H1 (cell line): ENCODE results near the gene GPHA2. TPM values are rescaled to one million over a fixed set of nuclear protein-coding genes. Genes with fewer than 3 reads are reported as not detected.

Source experiments
- CTCF ChIA-PET: fragments of 300-600 bp; sonication (Branson Sonifier 250); formaldehyde crosslinking; loops from one replicate; lab custom pipeline; 2021; ENCODE audit not compliant: partially characterized antibody; lab: Charles Lee
- POLR2A ChIA-PET: fragments of 300-600 bp; sonication (Branson Sonifier 250); formaldehyde crosslinking; loops from one replicate; lab custom pipeline; 2021; ENCODE audit warnings: inconsistent platforms; ENCODE audit not compliant: partially characterized antibody; lab: Charles Lee
- DNase-seq, 2 experiments: peaks; one replicate each; pipeline versions ENCODE4 v3.0.0 to v3.0.0-alpha.2; 2010 to 2022; ENCODE audit warnings: low spot score in 2 of 2, low read depth in 1 of 2, mixed read lengths in 1 of 2
- FAIRE-seq: peaks from 2 replicates; lab custom pipeline; 2011; peaks lifted over from hg19 to GRCh38; lab: Jason Lieb, UNC
- H2AFZ ChIP-seq: 2 replicates; pipeline ENCODE4 v1.8.1; 2012; ENCODE audit warnings: low read length, inconsistent platforms
- H2AK5ac ChIP-seq: 2 replicates; pipeline ENCODE4 v1.6.1; 2013; ENCODE audit warnings: low read depth, low read length
- H2BK120ac ChIP-seq: replicated peaks from 2 replicates; pipeline ENCODE3; 2013; ENCODE audit warnings: low read depth, low read length, inconsistent platforms
- H2BK12ac ChIP-seq: 2 replicates; pipeline ENCODE4 v1.6.1; 2013; ENCODE audit warnings: low read depth, low read length
- H2BK15ac ChIP-seq: 2 replicates; pipeline ENCODE4 v1.6.1; 2013; ENCODE audit warnings: low read length
- H2BK20ac ChIP-seq: 2 replicates; pipeline ENCODE4 v1.6.1; 2013; ENCODE audit warnings: low read length
- H2BK5ac ChIP-seq: 2 replicates; pipeline ENCODE4 v1.6.1; 2013; ENCODE audit warnings: low read depth, low read length
- H3K14ac ChIP-seq: 2 replicates; pipeline ENCODE4 v1.6.1; 2013; ENCODE audit warnings: inconsistent platforms; ENCODE audit not compliant: insufficient read length
- H3K18ac ChIP-seq: 2 replicates; pipeline ENCODE4 v1.6.1; 2013; ENCODE audit warnings: low read length; ENCODE audit errors: extremely low read depth
- H3K23ac ChIP-seq: 2 replicates; pipeline ENCODE4 v1.6.1; 2013; ENCODE audit warnings: inconsistent platforms; ENCODE audit not compliant: insufficient read length
- H3K23me2 ChIP-seq: 2 replicates; pipeline ENCODE4 v1.6.1; 2013; ENCODE audit warnings: low read depth, low read length
- H3K27ac ChIP-seq: 2 replicates; pipeline ENCODE4 v1.6.1; 2011; ENCODE audit warnings: low read depth, low read length, inconsistent platforms
- H3K27me3 ChIP-seq, 4 experiments: replicated peaks in 1 of 4; 1 replicate in 1 of 4; 2 replicates in 3 of 4; pipeline versions ENCODE4 v1.6.1 to v1.8.1; 2011 to 2013; ENCODE audit warnings: low read length in 3 of 4, mild to moderate bottlenecking in 3 of 4, inconsistent platforms in 2 of 4, mixed read lengths in 2 of 4, moderate library complexity in 1 of 4; ENCODE audit not compliant: control insufficient read depth in 3 of 4, insufficient read depth in 3 of 4; ENCODE audit errors: extremely low read depth in 1 of 4
- H3K36me3 ChIP-seq, 4 experiments: 2 replicates each; pipeline versions ENCODE4 v1.6.1 to v1.8.1; 2011 to 2013; ENCODE audit warnings: mild to moderate bottlenecking in 4 of 4, low read length in 3 of 4, moderate library complexity in 2 of 4, control low read depth in 1 of 4, inconsistent platforms in 1 of 4; ENCODE audit not compliant: insufficient read depth in 4 of 4, control insufficient read depth in 2 of 4
- H3K4ac ChIP-seq: replicated peaks from 2 replicates; pipeline ENCODE3; 2013; ENCODE audit warnings: low read length, low read depth, mixed read lengths, inconsistent platforms; ENCODE audit not compliant: insufficient read length
- H3K4me1 ChIP-seq, 4 experiments: replicated peaks in 1 of 4; 1 replicate in 1 of 4; 2 replicates in 3 of 4; pipeline versions ENCODE4 v1.6.1 to v1.8.1; 2011 to 2013; ENCODE audit warnings: low read length in 3 of 4, inconsistent platforms in 2 of 4, mixed read lengths in 1 of 4; ENCODE audit not compliant: insufficient read depth in 4 of 4, control insufficient read depth in 3 of 4
- H3K4me2 ChIP-seq, 2 experiments: 2 replicates each; pipeline versions ENCODE4 v1.6.1 to v1.8.1; 2011 to 2013; ENCODE audit warnings: low read depth in 2 of 2, low read length in 2 of 2, control low read depth in 1 of 2, inconsistent platforms in 1 of 2, mild to moderate bottlenecking in 1 of 2; ENCODE audit not compliant: insufficient read depth in 1 of 2
- H3K4me3 ChIP-seq, 4 experiments: fragments of 200-600, 300-600 bp in 1 of 4; sonication (generic), shearing (Covaris generic), sonication (Bioruptor Twin) in 1 of 4; 2 replicates each; pipeline versions ENCODE4 v1.5.1 to v1.8.1; 2011 to 2016; ENCODE audit warnings: low read length in 4 of 4, low read depth in 3 of 4, control low read depth in 2 of 4, inconsistent platforms in 2 of 4, mild to moderate bottlenecking in 2 of 4, mixed read lengths in 1 of 4, moderate library complexity in 1 of 4; ENCODE audit not compliant: insufficient read depth in 2 of 4; ENCODE audit errors: extremely low read depth in 1 of 4
- H3K56ac ChIP-seq: replicated peaks from 2 replicates; pipeline ENCODE3; 2013; ENCODE audit warnings: low read depth, mild to moderate bottlenecking, mixed read lengths, low read length, inconsistent platforms; ENCODE audit not compliant: insufficient read length
- H3K79me1 ChIP-seq: 2 replicates; pipeline ENCODE4 v1.6.1; 2013; ENCODE audit warnings: low read depth, low read length, control low read depth
- H3K79me2 ChIP-seq, 2 experiments: 2 replicates each; pipeline versions ENCODE4 v1.6.1 to v1.8.1; 2012 to 2013; ENCODE audit warnings: low read length in 2 of 2, mild to moderate bottlenecking in 2 of 2, inconsistent platforms in 1 of 2; ENCODE audit not compliant: insufficient read depth in 2 of 2, control insufficient read depth in 1 of 2
- H3K9ac ChIP-seq, 4 experiments: replicated peaks in 1 of 4; 1 replicate in 1 of 4; 2 replicates in 3 of 4; pipeline versions ENCODE4 v1.6.1 to v1.8.1; 2011 to 2013; ENCODE audit warnings: low read depth in 3 of 4, low read length in 3 of 4, control low read depth in 2 of 4, mild to moderate bottlenecking in 2 of 4, moderate library complexity in 2 of 4, inconsistent platforms in 1 of 4; ENCODE audit errors: extremely low read depth in 1 of 4
- H3K9me3 ChIP-seq, 2 experiments: 2 replicates each; pipeline versions ENCODE4 v1.6.1 to v1.8.1; 2012 to 2013; ENCODE audit warnings: mild to moderate bottlenecking in 2 of 2, moderate library complexity in 2 of 2, control low read depth in 1 of 2, inconsistent platforms in 1 of 2, low read depth in 1 of 2, low read length in 1 of 2, mixed read lengths in 1 of 2; ENCODE audit not compliant: insufficient read depth in 2 of 2
- H4K20me1 ChIP-seq, 2 experiments: replicated peaks in 1 of 2; 2 replicates each; pipeline versions ENCODE3 to v1.8.1; 2011 to 2013; ENCODE audit warnings: inconsistent platforms in 2 of 2, low read length in 2 of 2, mild to moderate bottlenecking in 1 of 2; ENCODE audit not compliant: insufficient read depth in 2 of 2, control insufficient read depth in 1 of 2
- H4K5ac ChIP-seq: 2 replicates; pipeline ENCODE4 v1.6.1; 2013; ENCODE audit warnings: low read length, low read depth, mixed read lengths, inconsistent platforms; ENCODE audit not compliant: insufficient read length
- H4K8ac ChIP-seq: 2 replicates; pipeline ENCODE4 v1.8.0; 2013; ENCODE audit warnings: mild to moderate bottlenecking, moderate library complexity, low read length, inconsistent platforms; ENCODE audit not compliant: insufficient read depth; ENCODE audit errors: extremely low read depth
- H4K91ac ChIP-seq: replicated peaks from 2 replicates; pipeline ENCODE3; 2013; ENCODE audit warnings: low read length, mixed read lengths, inconsistent platforms; ENCODE audit not compliant: insufficient read length
- BACH1 ChIP-seq: IDR thresholded peaks from 2 replicates; pipeline ENCODE4 v1.6.1; 2012; ENCODE audit warnings: low read length, improper control_type of control experiment
- CBX8 ChIP-seq: fragments of 300-800, 300-1000 bp; sonication (generic); IDR thresholded peaks from 2 replicates; pipeline ENCODE4 v1.7.1; 2016; ENCODE audit warnings: low read depth, low read length, borderline replicate concordance
- CHD1 ChIP-seq: IDR thresholded peaks from 2 replicates; pipeline ENCODE4 v1.6.1; 2012; ENCODE audit warnings: low read depth, low read length, improper control_type of control experiment
- EGR1 ChIP-seq: IDR thresholded peaks from 2 replicates; pipeline ENCODE4 v1.6.1; 2011; ENCODE audit warnings: low read depth, low read length, borderline replicate concordance
- POLR2A ChIP-seq, 2 experiments: IDR thresholded peaks; 1 replicate in 1 of 2; 2 replicates in 1 of 2; pipeline ENCODE4 v1.6.1; 2011; ENCODE audit warnings: low read depth in 2 of 2, low read length in 2 of 2, mild to moderate bottlenecking in 2 of 2; ENCODE audit errors: control extremely low read depth in 1 of 2
- POU5F1 ChIP-seq: IDR thresholded peaks from 2 replicates; pipeline ENCODE4 v1.6.1; 2011; ENCODE audit warnings: low read depth, mild to moderate bottlenecking, low read length, moderate library complexity
- SAP30 ChIP-seq: fragments of 300-600 bp; sonication (generic); IDR thresholded peaks from 2 replicates; pipeline ENCODE4 v1.7.1; 2012; ENCODE audit warnings: low read length, moderate library complexity, mild to moderate bottlenecking, inconsistent platforms; ENCODE audit not compliant: insufficient read depth, insufficient replicate concordance
- SP2 ChIP-seq: IDR thresholded peaks from 2 replicates; pipeline ENCODE4 v1.6.1; 2012; ENCODE audit warnings: mild to moderate bottlenecking, low read length, inconsistent platforms
- SP4 ChIP-seq: IDR thresholded peaks from 2 replicates; pipeline ENCODE4 v1.6.1; 2012; ENCODE audit warnings: low read length, inconsistent platforms
- SUZ12 ChIP-seq: fragments of 200-600 bp; sonication (generic); IDR thresholded peaks from 2 replicates; pipeline ENCODE4 v1.6.1; 2012; ENCODE audit warnings: mild to moderate bottlenecking, inconsistent platforms, low read length, moderate library complexity, mixed read lengths
- TCF12 ChIP-seq: IDR thresholded peaks from 2 replicates; pipeline ENCODE4 v1.6.1; 2011; ENCODE audit warnings: low read depth, mild to moderate bottlenecking, low read length
- WGBS, 2 experiments: shearing (Covaris generic) in 1 of 2; methylation state at CpG; one replicate each; pipeline versions ENCODE4 v1.1.6 to v1.1.7; 2013 to 2015; ENCODE audit warnings: low lambda C conversion rate in 2 of 2, mixed read lengths in 2 of 2, inconsistent platforms in 1 of 2, low coverage in 1 of 2, missing lambda C conversion rate in 1 of 2; ENCODE audit not compliant: insufficient replicate concordance in 2 of 2, insufficient coverage in 1 of 2, insufficient read length in 1 of 2; ENCODE audit errors: extremely low coverage in 1 of 2, missing lambda C conversion rate in 1 of 2; 5-methylcytosine and 5-hydroxymethylcytosine counted together
- polyA plus RNA-seq, 7 experiments: library from polyadenylated mRNA; depleted of rRNA in 3 of 7; stranded (reverse) in 5 of 7; unstranded in 2 of 7; fragments of >200 nt in 5 of 7; fragments of 200-250 nt in 2 of 7; gene quantifications; 1 replicate in 5 of 7; 2 replicates in 1 of 7; 4 replicates in 1 of 7; pipeline versions ENCODE4 v1.2.1 to v1.2.3, GENCODE V29; 2011 to 2013; ENCODE audit warnings: missing spikeins in 2 of 7, mixed read lengths in 2 of 7
- total RNA-seq: library from RNA; stranded (reverse); fragmentation: NEBNext Ultra II Directional; extraction: Animal tissue kit (Norgen Biotek cat#: 25700); gene quantifications from 2 replicates; pipeline ENCODE4 v1.2.1, GENCODE V29; 2021
- TF ChIP-seq, protein P1 (sequence below): IDR thresholded peaks from 2 replicates; pipeline ENCODE4 v1.6.1; 2012; ENCODE audit warnings: low read length, inconsistent platforms
- TF ChIP-seq, protein P2 (sequence below): IDR thresholded peaks from 2 replicates; pipeline ENCODE4 v1.6.1; 2011; ENCODE audit warnings: low read depth, mild to moderate bottlenecking, low read length; ENCODE audit not compliant: insufficient read depth

GPHA2 gene
- total and polyA plus RNA-seq, 2 of the 8 experiments (the other 6 are each of a cell fraction or from before 2014, with no cell fraction given), result 0.97 to 4.4 TPM

DNA sequence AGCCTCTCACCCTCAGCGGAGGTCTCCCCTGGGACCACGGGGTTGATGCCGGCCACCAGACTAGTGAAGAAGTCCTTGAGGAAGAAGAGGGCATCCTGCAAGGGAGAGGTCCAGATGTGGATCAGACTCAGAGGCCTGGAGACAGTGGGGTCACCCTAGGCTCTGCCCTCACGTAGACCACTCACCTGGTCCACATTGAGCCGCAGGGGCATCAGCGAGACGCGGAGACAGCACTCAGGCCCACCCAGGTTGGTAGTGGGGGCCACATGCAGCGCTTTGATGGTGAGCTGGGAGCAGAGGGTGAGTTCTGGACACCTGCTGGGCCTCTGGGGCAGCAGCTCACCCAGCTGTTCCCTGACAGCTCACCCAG lies 37.6 kb downstream of the GPHA2 start:
- FAIRE-seq (no peak), DNase-seq (no peak)
- Histone ChIP-seq H3K4me2 (no peak overlapping the region), H3K79me2 (no peaks in the 10 kb centered on the region), H3K9me3 (no peaks in the 10 kb centered on the region), H3K4ac (no peak overlapping the region), H3K27me3 (no peaks in the 10 kb centered on the region), H4K5ac (no peak overlapping the region), H2BK12ac (no peak overlapping the region), H4K20me1 (peaks cover 0 to 3% of the 10 kb centered on the region in 2 experiments), H4K8ac (no peak overlapping the region), H3K36me3 (peaks cover 0 to 14% (median 1%) of the 10 kb centered on the region in 4 experiments; a peak in 3 of 8 replicates), H2AK5ac (no peak overlapping the region), H3K27ac (no peak overlapping the region), H3K79me1 (no peaks in the 10 kb centered on the region), H3K56ac (no peak overlapping the region), H4K91ac (no peak overlapping the region), H3K4me1 (peaks cover 0 to 2% (median under 1%) of the 10 kb centered on the region in 4 experiments; a peak in 2 of 7 replicates), H2BK120ac (no peak overlapping the region), H3K4me3 (no peak overlapping the region), H2BK15ac (no peak overlapping the region), H2BK20ac (no peak overlapping the region), H3K18ac (no peak overlapping the region), H2AFZ (no peak overlapping the region), H3K23ac (no peak overlapping the region), H3K9ac (no peak overlapping the region), H2BK5ac (no peak overlapping the region), H3K23me2 (no peaks in the 10 kb centered on the region), H3K14ac (no peak overlapping the region)
- WGBS, 2 experiments, result 87% methylated on average over 8 of the region's 9 CpGs; no CpG with 5 or more reads in 1 of the 2 experiments
- ChIA-PET POLR2A (interaction anchor here (1.0 to 1.5 kb wide), 3 partner anchors 14 to 63 kb away, joined by 3 to 4 read pairs (median 4); no protein-coding TSS in a partner anchor), CTCF (interaction anchor here (0.8 to 32.2 kb wide), 5 partner anchors 10 to 43 kb away, joined by 3 to 1058 read pairs (median 6); partner anchors contain the start of gene CDC42BPG)
- no peak for TF ChIP-seq SAP30
- no peak for TF ChIP-seq SUZ12
- no peak for TF ChIP-seq TCF12
- TF ChIP-seq, protein P1, sequence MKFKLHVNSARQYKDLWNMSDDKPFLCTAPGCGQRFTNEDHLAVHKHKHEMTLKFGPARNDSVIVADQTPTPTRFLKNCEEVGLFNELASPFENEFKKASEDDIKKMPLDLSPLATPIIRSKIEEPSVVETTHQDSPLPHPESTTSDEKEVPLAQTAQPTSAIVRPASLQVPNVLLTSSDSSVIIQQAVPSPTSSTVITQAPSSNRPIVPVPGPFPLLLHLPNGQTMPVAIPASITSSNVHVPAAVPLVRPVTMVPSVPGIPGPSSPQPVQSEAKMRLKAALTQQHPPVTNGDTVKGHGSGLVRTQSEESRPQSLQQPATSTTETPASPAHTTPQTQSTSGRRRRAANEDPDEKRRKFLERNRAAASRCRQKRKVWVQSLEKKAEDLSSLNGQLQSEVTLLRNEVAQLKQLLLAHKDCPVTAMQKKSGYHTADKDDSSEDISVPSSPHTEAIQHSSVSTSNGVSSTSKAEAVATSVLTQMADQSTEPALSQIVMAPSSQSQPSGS, result no peak
- TF ChIP-seq BACH1, result no peak
- TF ChIP-seq POU5F1, result no peak
- no peak for TF ChIP-seq CHD1
- no peak for TF ChIP-seq SP2
- TF ChIP-seq CBX8, result no peak
- TF ChIP-seq, protein P2, sequence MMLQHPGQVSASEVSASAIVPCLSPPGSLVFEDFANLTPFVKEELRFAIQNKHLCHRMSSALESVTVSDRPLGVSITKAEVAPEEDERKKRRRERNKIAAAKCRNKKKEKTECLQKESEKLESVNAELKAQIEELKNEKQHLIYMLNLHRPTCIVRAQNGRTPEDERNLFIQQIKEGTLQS, result no peak
- no peak for TF ChIP-seq EGR1
- TF ChIP-seq POLR2A (IDR thresholded peaks at IDR 0.05; ENCODE audit: control extremely low read depth in 1 of 2, low read depth in 2 of 2, low read length in 2 of 2), result no peak
- TF ChIP-seq SP4, result no peak
